GM12878 (cell line): Measurements from ENCODE around the gene ZNF302. TPM values are rescaled to one million over a fixed set of nuclear protein-coding genes. Genes with fewer than 3 reads are reported as not detected.

Source experiments
- ATAC-seq: fragments of 200-7000 bp; cut with Tn5 transposase; 3 replicates; pipeline ENCODE4 v1.9.1; 2020; ENCODE audit warnings: mild to moderate bottlenecking, moderate library complexity
- BruUV-seq: library from RNA; stranded (reverse); fragments of 400-500 nt; replicated peaks from 2 replicates; lab custom pipeline; 2021; lab: Mats Ljungman, UMichigan
- CTCF ChIA-PET: fragments of 300-600 bp; sonication (Branson Sonifier 250); formaldehyde crosslinking; extraction: SDS; loops from one replicate; lab custom pipeline; 2021; ENCODE audit warnings: inconsistent platforms; lab: Yijun Ruan, JAX
- POLR2A ChIA-PET: fragments of 350-600 bp; formaldehyde crosslinking; extraction: SDS; loops from one replicate; lab custom pipeline; 2021; ENCODE audit warnings: inconsistent platforms; lab: Charles Lee
- RAD21 ChIA-PET: fragments of 300-600 bp; sonication (Branson Sonifier 250); formaldehyde crosslinking; loops from one replicate; lab custom pipeline; 2023; ENCODE audit warnings: antibody characterized with exemption; ENCODE audit not compliant: unreplicated experiment; lab: Charles Lee
- SMC1A ChIA-PET: fragments of 300-600 bp; sonication (Branson Sonifier 250); formaldehyde crosslinking; loops from one replicate; lab custom pipeline; 2023; ENCODE audit not compliant: unreplicated experiment, uncharacterized antibody; lab: Charles Lee
- DNase-seq: peaks from one replicate; pipeline ENCODE4 v3.0.0-alpha.2; 2011; ENCODE audit warnings: low read depth, low spot score
- FAIRE-seq: peaks from 3 replicates; lab custom pipeline; 2011; peaks lifted over from hg19 to GRCh38; lab: Jason Lieb, UNC
- H2AFZ ChIP-seq: 2 replicates; pipeline ENCODE4 v1.6.0; 2011; ENCODE audit warnings: low read depth, low read length, control low read depth; ENCODE audit not compliant: control insufficient read depth
- H3K27ac ChIP-seq: 2 replicates; pipeline ENCODE4 v1.5.1; 2011; ENCODE audit warnings: control low read depth; ENCODE audit not compliant: control insufficient read depth, insufficient read depth
- H3K27me3 ChIP-seq, 2 experiments: replicated peaks in 1 of 2; 2 replicates each; pipeline versions ENCODE4 v1.6.0 to v1.6.1; 2011; ENCODE audit warnings: low read length in 1 of 2; ENCODE audit not compliant: control insufficient read depth in 2 of 2, insufficient read depth in 2 of 2
- H3K36me3 ChIP-seq, 2 experiments: 2 replicates each; pipeline ENCODE4 v1.5.1; 2011; ENCODE audit warnings: low read length in 1 of 2; ENCODE audit not compliant: control insufficient read depth in 2 of 2, insufficient read depth in 2 of 2
- H3K4me1 ChIP-seq: 2 replicates; pipeline ENCODE4 v1.6.1; 2011; ENCODE audit warnings: mild to moderate bottlenecking, low read length, moderate library complexity, mixed read lengths; ENCODE audit not compliant: control insufficient read depth, insufficient read depth
- H3K4me2 ChIP-seq: 2 replicates; pipeline ENCODE4 v1.6.0; 2011; ENCODE audit warnings: control low read depth; ENCODE audit not compliant: control insufficient read depth, insufficient read depth
- H3K4me3 ChIP-seq: fragments of 200-600 bp; sonication (generic); 2 replicates; pipeline ENCODE4 v1.5.1; 2016
- H3K79me2 ChIP-seq: 2 replicates; pipeline ENCODE4 v1.6.0; 2011; ENCODE audit warnings: low read length; ENCODE audit not compliant: control insufficient read depth, insufficient read depth
- H3K9ac ChIP-seq: 2 replicates; pipeline ENCODE4 v1.8.0; 2011; ENCODE audit warnings: low read length, control low read depth, mixed read lengths; ENCODE audit not compliant: control insufficient read depth, insufficient read depth
- H3K9me3 ChIP-seq: replicated peaks from 3 replicates; pipeline ENCODE4 v1.5.1; 2011; ENCODE audit warnings: mild to moderate bottlenecking, low read length; ENCODE audit not compliant: control insufficient read depth, insufficient read depth
- H4K20me1 ChIP-seq: 2 replicates; pipeline ENCODE4 v1.6.0; 2011; ENCODE audit not compliant: control insufficient read depth, insufficient read depth
- NFYB ChIP-seq: IDR thresholded peaks from 2 replicates; pipeline ENCODE4 v1.6.1; 2011; ENCODE audit warnings: low read depth, mild to moderate bottlenecking, low read length, improper control_type of control experiment, moderate library complexity; ENCODE audit not compliant: insufficient read depth
- PAX8 ChIP-seq: fragments of 450-650 bp; IDR thresholded peaks from 2 replicates; pipeline ENCODE4 v1.6.1; 2017; ENCODE audit warnings: mild to moderate bottlenecking, moderate library complexity
- WGBS: methylation state at CpG from one replicate; pipeline ENCODE4 v1.1.6; 2016; ENCODE audit warnings: low lambda C conversion rate; ENCODE audit not compliant: insufficient replicate concordance, insufficient coverage; ENCODE audit errors: missing lambda C conversion rate; 5-methylcytosine and 5-hydroxymethylcytosine counted together
- in situ Hi-C: fragments of 300-500 bp; cut with MboI; formaldehyde crosslinking; loops from 9 replicates; pipeline ENCODE4 v1.14.3; 2018; ENCODE audit warnings: mixed read lengths
- intact Hi-C: fragments of 100-400 bp; cut with micrococcal nuclease; formaldehyde crosslinking; loops from one replicate; pipeline ENCODE4 v1.14.2; 2022; ENCODE audit not compliant: unreplicated experiment
- polyA plus RNA-seq, 11 experiments: library from polyadenylated mRNA; depleted of rRNA in 4 of 11; unstranded in 6 of 11; stranded (reverse) in 5 of 11; fragments of >200 nt; fragmentation: Nextera tagmentation in 4 of 11; fragmentation: Illumina TruSeq in 1 of 11; extraction: Ambion mirVana in 4 of 11; extraction: Trizol in 1 of 11; gene quantifications; 1 replicate in 1 of 11; 2 replicates in 10 of 11; pipeline versions ENCODE4 v1.2.1 to v1.2.3, GENCODE V29; 2011 to 2016; ENCODE audit warnings: inconsistent platforms in 2 of 11, missing spikeins in 2 of 11, low read depth in 1 of 11
- total RNA-seq, 4 experiments: library from RNA; depleted of rRNA in 3 of 4; stranded (reverse); fragments of >200 nt in 3 of 4; fragmentation: Illumina TruSeq in 1 of 4; extraction: Trizol in 1 of 4; gene quantifications; 2 replicates each; pipeline versions ENCODE4 v1.2.1 to v1.2.3, GENCODE V29; 2013 to 2021
- TF ChIP-seq, protein P1 (sequence below): fragments of 450-650 bp; IDR thresholded peaks from 2 replicates; pipeline ENCODE4 v1.6.1; 2016; ENCODE audit warnings: mild to moderate bottlenecking

ZNF302 gene
- total and polyA plus RNA-seq, 10 of the 15 experiments (the other 5 are each of a cell fraction or from before 2014, with no cell fraction given) = 8.4 to 35.4 (median 19.7) TPM

DNA sequence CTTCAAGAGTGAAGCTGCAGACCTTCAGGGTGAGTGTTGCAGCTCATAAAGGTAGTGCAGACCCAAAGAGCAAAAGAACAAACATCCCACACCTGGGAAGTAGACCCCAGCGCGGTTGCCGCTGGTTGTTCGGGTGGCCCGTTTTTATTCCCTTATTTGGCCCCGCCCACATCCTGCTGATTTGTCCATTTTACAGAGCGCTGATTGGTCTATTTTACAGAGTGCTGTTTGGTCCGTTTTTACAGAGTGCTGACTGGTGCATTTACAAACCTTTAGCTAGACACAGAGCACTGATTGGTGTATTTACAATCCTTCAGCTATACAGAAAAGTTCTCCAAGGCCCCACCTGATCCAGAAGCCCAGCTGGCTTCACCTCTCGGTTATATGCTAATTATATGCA lies 1.6 kb upstream of the ZNF302 start:
- FAIRE-seq (no peak), DNase-seq (no peak), ATAC-seq (no peak)
- ChIA-PET POLR2A (no interaction called here), RAD21 (no interaction called here), SMC1A (interaction anchor here (1.0 kb wide), 1 partner anchor 36 kb away, joined by 3 read pairs; no protein-coding TSS in a partner anchor), CTCF (interaction anchor here (1.1 to 2.5 kb wide), 3 partner anchors 12 to 57 kb away, joined by 3 to 12 read pairs (median 6); no protein-coding TSS in a partner anchor)
- TF ChIP-seq, protein P1, sequence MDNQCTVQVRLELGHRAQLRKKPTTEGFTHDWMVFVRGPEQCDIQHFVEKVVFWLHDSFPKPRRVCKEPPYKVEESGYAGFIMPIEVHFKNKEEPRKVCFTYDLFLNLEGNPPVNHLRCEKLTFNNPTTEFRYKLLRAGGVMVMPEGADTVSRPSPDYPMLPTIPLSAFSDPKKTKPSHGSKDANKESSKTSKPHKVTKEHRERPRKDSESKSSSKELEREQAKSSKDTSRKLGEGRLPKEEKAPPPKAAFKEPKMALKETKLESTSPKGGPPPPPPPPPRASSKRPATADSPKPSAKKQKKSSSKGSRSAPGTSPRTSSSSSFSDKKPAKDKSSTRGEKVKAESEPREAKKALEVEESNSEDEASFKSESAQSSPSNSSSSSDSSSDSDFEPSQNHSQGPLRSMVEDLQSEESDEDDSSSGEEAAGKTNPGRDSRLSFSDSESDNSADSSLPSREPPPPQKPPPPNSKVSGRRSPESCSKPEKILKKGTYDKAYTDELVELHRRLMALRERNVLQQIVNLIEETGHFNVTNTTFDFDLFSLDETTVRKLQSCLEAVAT = 0 out of 2 replicates have a peak, but pooled peaks have one; percentile 67
- TF ChIP-seq PAX8 (no peak), NFYB (0 out of 2 replicates have a peak, but pooled peaks have one; percentile 38)
- Histone ChIP-seq H3K4me2 (no peak overlapping the region; the same call in 1 of the 2 replicates), H3K27me3 (no peaks in the 10 kb centered on the region), H3K9ac (no peak overlapping the region), H4K20me1 (no peaks in the 10 kb centered on the region), H3K9me3 (peaks cover 19% of the 10 kb centered on the region), H3K4me3 (no peak overlapping the region), H3K79me2 (peaks cover 4% of the 10 kb centered on the region), H3K27ac (no peak overlapping the region), H2AFZ (no peak overlapping the region; the same call in 1 of the 2 replicates), H3K36me3 (peaks cover 0 to 10% of the 10 kb centered on the region in 2 experiments; a peak in 3 of 4 replicates), H3K4me1 (peaks cover 10% of the 10 kb centered on the region)
- in situ Hi-C loops (no loop called here), intact Hi-C loops (loop anchor here (5.0 kb wide), 1 partner anchor 504 kb away; the partner anchor contains the start of gene LSM14A)
- 98% methylated on average over 9 of the region's 9 CpGs for WGBS
- no TSS peak for BruUV-seq
